ENCODE data around the gene ANKDD1A. TPM values are rescaled to one million over a fixed set of nuclear protein-coding genes. Genes with fewer than 3 reads are reported as not detected.

Gene ANKDD1A
- total RNA-seq, 2 donors from 2014 or later: 3.3 to 23.9 TPM

DNA sequence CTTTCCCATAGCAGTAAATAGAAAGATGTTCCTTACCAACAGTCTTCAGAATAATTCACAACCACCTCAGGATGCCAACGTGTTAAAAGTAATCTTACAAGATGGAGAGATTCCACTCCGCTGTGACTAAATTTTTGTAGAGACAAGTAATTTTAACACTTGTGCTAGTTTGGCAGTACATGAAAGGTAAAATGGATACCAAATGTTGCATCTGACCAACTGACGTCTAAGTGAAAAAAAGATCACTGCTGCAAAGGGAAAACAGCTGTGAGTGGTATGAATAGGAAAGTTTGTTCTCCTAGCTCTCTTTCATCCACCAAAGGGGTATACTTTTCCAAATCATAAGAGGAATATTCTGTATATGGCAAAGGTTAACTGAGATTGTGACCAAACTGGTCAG, 75.4 kb downstream of the ANKDD1A start:
- H3K27me3 ChIP-seq (replicated peaks; ENCODE audit: insufficient read depth): no peaks in the 10 kb centered on the region
- H3K27ac ChIP-seq: no peak overlapping the region
- no peak for TF ChIP-seq POLR2AphosphoS5 (IDR thresholded peaks at IDR 0.05)
- H3K4me3 ChIP-seq: no peak overlapping the region
- 25% methylated on average over 3 of the region's 3 CpGs for WGBS
- no peaks in the 10 kb centered on the region for H3K4me1 ChIP-seq (replicated peaks)
- intact Hi-C loops (cut with DNase I): loop anchor here (5.0 kb wide), 1 partner anchor 145 kb away; the partner anchor contains the start of gene PLEKHO2
- H3K9me3 ChIP-seq: no peaks in the 10 kb centered on the region
- no peak for DNase-seq (ENCODE audit: low spot score)
- no peaks in the 10 kb centered on the region for H3K36me3 ChIP-seq

DNA sequence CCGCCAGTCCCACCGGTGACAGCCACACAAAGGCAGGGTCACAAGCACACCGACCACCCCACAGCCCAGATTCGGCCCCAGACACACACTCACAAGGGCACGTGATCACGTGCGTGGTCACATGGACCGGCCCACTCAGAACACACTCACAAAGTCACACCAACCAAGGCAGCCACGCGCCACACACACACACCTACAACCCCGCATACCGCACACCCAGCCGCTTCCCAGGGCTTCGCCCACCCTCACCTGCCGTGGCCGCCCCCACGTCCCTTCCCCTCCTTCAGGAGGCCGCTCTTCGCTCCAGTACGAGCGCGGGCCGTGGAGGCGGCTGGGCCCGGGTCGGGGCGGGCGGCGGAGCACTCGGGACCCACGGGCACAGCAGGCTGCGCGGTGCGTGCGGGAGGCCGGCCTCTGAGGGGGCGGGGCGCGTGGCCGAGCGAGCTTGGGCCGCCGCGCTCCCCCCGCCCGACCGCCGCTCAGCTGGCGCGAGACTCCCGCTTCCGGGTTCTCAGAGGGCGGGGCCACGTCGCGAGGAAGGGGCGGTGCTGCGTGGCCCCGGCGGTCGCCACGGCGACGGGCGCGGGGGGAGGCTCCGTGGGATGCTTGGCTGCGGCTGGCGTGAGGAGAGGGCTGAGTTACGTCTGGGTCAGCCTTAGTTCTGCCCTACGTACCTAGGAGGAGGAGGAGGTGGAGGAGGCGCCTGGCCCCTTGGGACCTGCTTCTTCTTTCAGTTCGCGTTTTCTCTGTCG, 77.9 kb downstream of the ANKDD1A start, which contains the start of gene SPG21:
TSS of gene SPG21 (minus strand) at position 499 of the 752 bp plus-strand sequence. CDS start 6,345 bp downstream, outside the sequence.
- intact Hi-C loops (cut with DNase I): loop anchor here (5.0 kb wide), 1 partner anchor 147 kb away; the partner anchor contains the start of gene PLEKHO2

DNA sequence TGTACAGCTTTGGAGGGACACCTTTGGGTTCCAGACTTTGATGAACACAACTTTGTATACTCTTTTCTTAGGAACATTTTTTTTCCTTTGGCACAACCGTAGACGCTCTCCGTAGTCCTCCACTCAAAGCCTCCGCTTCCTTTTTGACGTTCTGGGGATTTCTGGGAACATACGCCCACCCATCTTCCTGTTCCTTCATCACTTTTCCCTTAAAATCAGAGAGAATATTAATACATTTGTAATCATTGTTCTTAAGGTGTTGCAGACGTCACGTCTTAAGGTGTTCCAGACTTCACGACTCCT, 78.4 kb downstream of the ANKDD1A start:
- Histone ChIP-seq H3K4me1 (replicated peaks) (no peaks in the 10 kb centered on the region), H3K36me3 (no peaks in the 10 kb centered on the region), H3K9me3 (no peaks in the 10 kb centered on the region), H3K4me3 (peak overlapping the region; percentile 92 to 97), H3K27ac (peak overlapping the region; percentile 93), H3K27me3 (replicated peaks; ENCODE audit: insufficient read depth) (no peaks in the 10 kb centered on the region)
- DNase-seq (ENCODE audit: low spot score): no peak
- intact Hi-C loops (cut with DNase I): no loop called here
- TF ChIP-seq POLR2A (IDR thresholded peaks at IDR 0.05): no peak
- WGBS: 2% methylated on average over 9 of the region's 9 CpGs

More for the DNA sequence above, 77.9 kb downstream of the ANKDD1A start, which contains the start of gene SPG21:
- peak; percentile 91 for DNase-seq (ENCODE audit: low spot score)
- no peaks in the 10 kb centered on the region for H3K36me3 ChIP-seq
- under 1% methylated on average over 75 of the region's 75 CpGs for WGBS
- H3K9me3 ChIP-seq: no peaks in the 10 kb centered on the region
- TF ChIP-seq POLR2A (IDR thresholded peaks at IDR 0.05) (peak; percentile 79), POLR2AphosphoS5 (IDR thresholded peaks at IDR 0.05) (peak; percentile 86)
- TF ChIP-seq, protein P1, sequence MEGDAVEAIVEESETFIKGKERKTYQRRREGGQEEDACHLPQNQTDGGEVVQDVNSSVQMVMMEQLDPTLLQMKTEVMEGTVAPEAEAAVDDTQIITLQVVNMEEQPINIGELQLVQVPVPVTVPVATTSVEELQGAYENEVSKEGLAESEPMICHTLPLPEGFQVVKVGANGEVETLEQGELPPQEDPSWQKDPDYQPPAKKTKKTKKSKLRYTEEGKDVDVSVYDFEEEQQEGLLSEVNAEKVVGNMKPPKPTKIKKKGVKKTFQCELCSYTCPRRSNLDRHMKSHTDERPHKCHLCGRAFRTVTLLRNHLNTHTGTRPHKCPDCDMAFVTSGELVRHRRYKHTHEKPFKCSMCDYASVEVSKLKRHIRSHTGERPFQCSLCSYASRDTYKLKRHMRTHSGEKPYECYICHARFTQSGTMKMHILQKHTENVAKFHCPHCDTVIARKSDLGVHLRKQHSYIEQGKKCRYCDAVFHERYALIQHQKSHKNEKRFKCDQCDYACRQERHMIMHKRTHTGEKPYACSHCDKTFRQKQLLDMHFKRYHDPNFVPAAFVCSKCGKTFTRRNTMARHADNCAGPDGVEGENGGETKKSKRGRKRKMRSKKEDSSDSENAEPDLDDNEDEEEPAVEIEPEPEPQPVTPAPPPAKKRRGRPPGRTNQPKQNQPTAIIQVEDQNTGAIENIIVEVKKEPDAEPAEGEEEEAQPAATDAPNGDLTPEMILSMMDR (IDR thresholded peaks at IDR 0.05): no peak
- H3K27ac ChIP-seq: peak within 1 kb of the TSS; percentile 93
- no peaks in the 10 kb centered on the region for H3K27me3 ChIP-seq (replicated peaks; ENCODE audit: insufficient read depth)
- H3K4me3 ChIP-seq: peak within 1 kb of the TSS; percentile 92 to 97
- no peaks in the 10 kb centered on the region for H3K4me1 ChIP-seq (replicated peaks)

DNA sequence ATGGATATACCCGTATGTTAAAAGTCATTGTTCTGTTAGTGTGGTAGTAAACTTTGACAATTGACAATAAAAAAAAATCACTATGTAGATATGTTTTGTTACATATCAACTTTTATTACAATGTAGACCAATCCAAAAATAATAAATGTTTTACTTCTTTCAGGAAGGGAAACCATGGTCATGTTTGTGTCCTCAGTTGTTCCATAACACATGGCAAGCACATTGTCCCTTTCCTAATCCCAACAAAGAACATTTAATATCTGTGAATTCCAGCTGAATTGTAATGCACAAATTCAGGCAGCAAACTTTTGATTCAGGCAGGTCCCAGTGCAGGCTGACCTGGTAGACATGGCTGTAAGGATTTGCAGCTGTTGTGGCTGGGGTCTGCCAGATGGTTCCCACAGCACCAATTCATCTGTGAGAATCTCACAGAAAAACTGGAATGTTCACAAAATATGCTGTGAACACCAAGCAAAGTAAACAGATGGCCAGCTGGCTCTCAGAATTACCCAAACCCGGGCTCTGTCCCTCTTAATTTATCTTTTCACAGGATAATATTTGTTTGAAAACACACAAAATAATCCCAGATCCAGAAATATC, 79.9 kb downstream of the ANKDD1A start:
- intact Hi-C loops (cut with DNase I): no loop called here
- no peak overlapping the region for H3K27ac ChIP-seq
- H3K36me3 ChIP-seq: no peaks in the 10 kb centered on the region
- DNase-seq (ENCODE audit: low spot score): no peak
- WGBS: 47% methylated on average over 2 of the region's 2 CpGs
- no peaks in the 10 kb centered on the region for H3K27me3 ChIP-seq (replicated peaks; ENCODE audit: insufficient read depth)
- H3K9me3 ChIP-seq: no peaks in the 10 kb centered on the region
- no peak for TF ChIP-seq POLR2A (IDR thresholded peaks at IDR 0.05)
- TF ChIP-seq POLR2AphosphoS5 (IDR thresholded peaks at IDR 0.05): no peak
- TF ChIP-seq, protein P1 (IDR thresholded peaks at IDR 0.05): no peak
- H3K4me1 ChIP-seq (replicated peaks): no peaks in the 10 kb centered on the region
- no peak overlapping the region for H3K4me3 ChIP-seq

DNA sequence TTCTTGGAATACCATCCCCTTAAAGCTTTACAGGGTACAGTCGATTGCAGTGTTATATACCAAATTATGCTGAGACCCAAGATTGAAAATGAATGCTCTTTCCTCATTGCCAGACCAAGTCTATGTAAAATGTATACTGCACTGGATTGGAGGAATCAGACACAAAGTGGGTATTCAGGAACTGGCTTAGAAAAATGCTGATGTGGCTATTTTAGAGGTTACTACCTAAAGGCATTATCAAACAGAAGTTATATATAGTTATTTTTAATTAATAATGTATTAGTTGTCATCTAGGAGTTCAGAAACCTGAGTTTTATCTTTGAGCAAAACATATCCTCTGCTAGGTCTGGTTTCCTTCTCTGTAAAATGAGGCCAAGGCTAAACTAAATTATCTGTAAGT, 81.6 kb downstream of the ANKDD1A start:
- intact Hi-C loops (cut with DNase I): no loop called here
- Histone ChIP-seq H3K4me3 (no peak overlapping the region), H3K36me3 (no peaks in the 10 kb centered on the region), H3K27ac (no peak overlapping the region), H3K9me3 (no peaks in the 10 kb centered on the region), H3K27me3 (replicated peaks; ENCODE audit: insufficient read depth) (no peaks in the 10 kb centered on the region), H3K4me1 (replicated peaks) (no peaks in the 10 kb centered on the region)
- 81% methylated on average over 1 of the region's 1 CpG for WGBS
- DNase-seq (ENCODE audit: low spot score): no peak
- TF ChIP-seq, protein P1 (IDR thresholded peaks at IDR 0.05): no peak
- TF ChIP-seq POLR2A (IDR thresholded peaks at IDR 0.05): no peak
- no peak for TF ChIP-seq POLR2AphosphoS5 (IDR thresholded peaks at IDR 0.05)
